Activated CD4-positive, alpha-beta T cell treated with anti-CD3 and anti-CD28 coated beads for 36 hours (primary cell): ENCODE measurements around the gene FAM240B. TPM values are rescaled to one million over a fixed set of nuclear protein-coding genes. Genes with fewer than 3 reads are reported as not detected.

Experiments
- ATAC-seq: fragments of 200-7000 bp; cut with Tn5 transposase; one replicate; pipeline ENCODE4 v1.10.0; 2021; ENCODE audit warnings: mild to moderate bottlenecking, moderate library complexity
- CTCF ChIA-PET: fragments of 350-600 bp; sonication (Branson Sonifier 250); formaldehyde crosslinking; loops from one replicate; lab custom pipeline; 2021; ENCODE audit warnings: antibody characterized with exemption; lab: Charles Lee
- POLR2A ChIA-PET: fragments of 350-600 bp; sonication (Branson Sonifier 250); formaldehyde crosslinking; loops from one replicate; lab custom pipeline; 2021; ENCODE audit warnings: antibody characterized with exemption, inconsistent platforms; lab: Charles Lee
- DNase-seq: peaks from one replicate; pipeline ENCODE4 v3.0.0-alpha.2; 2020
- H3K27ac Mint-ChIP-seq: one replicate; pipeline ENCODE4 v1.8.0; 2021; ENCODE audit warnings: mixed read lengths
- H3K27me3 Mint-ChIP-seq: one replicate; pipeline ENCODE4 v1.8.0; 2021; ENCODE audit warnings: mixed read lengths
- H3K36me3 Mint-ChIP-seq: one replicate; pipeline ENCODE4 v1.8.0; 2021; ENCODE audit warnings: low read depth, mixed read lengths
- H3K4me1 Mint-ChIP-seq: one replicate; pipeline ENCODE4 v1.8.0; 2021; ENCODE audit warnings: mixed read lengths
- H3K4me3 Mint-ChIP-seq: one replicate; pipeline ENCODE4 v1.8.0; 2021; ENCODE audit warnings: mild to moderate bottlenecking, moderate library complexity, mixed read lengths
- H3K9me3 Mint-ChIP-seq: one replicate; pipeline ENCODE4 v1.8.0; 2021; ENCODE audit warnings: low read depth, mixed read lengths
- intact Hi-C, 2 experiments: fragments of 100-400 bp; cut with DNase I in 1 of 2; cut with micrococcal nuclease in 1 of 2; formaldehyde crosslinking; loops; one replicate each; pipeline versions ENCODE4 v1.14.2 to v1.15.1; 2022 to 2024; cut with DNase I, micrococcal nuclease
- total RNA-seq, 2 experiments: library from RNA; stranded (reverse); gene quantifications; one replicate each; pipeline ENCODE4 v1.2.3, GENCODE V29; 2021

The FAM240B gene
- total RNA-seq, 2 experiments from 2014 or later, result not detected

DNA sequence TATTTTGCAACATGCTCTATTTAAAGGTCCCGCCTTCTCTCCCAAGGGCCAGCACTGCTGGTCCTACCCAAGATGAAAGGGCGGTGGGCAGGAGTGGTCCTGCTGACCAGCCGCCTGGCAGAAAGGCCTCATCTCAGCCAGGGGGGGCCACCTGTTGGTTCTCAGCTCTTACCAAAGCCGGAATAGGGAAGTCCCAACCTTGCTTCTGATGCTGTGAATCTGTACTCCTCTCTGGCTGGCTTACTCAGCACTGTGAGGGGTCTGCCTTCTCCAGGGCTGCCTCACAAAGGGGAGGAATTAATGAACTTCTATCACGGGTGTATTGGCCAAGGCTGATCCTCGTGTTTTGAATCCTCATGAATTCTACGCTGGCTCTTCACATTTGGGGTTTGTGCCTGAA lies 13.6 kb upstream of the FAM240B start:
- POLR2A ChIA-PET, result no interaction called here
- CTCF ChIA-PET, result no interaction called here
- H3K4me3 Mint-ChIP-seq, result no peak overlapping the region
- no peaks in the 10 kb centered on the region for H3K4me1 Mint-ChIP-seq
- no peak overlapping the region for H3K27ac Mint-ChIP-seq
- ATAC-seq, result no peak
- DNase-seq, result no peak
- no peaks in the 10 kb centered on the region for H3K9me3 Mint-ChIP-seq
- H3K27me3 Mint-ChIP-seq, result no peaks in the 10 kb centered on the region
- no peaks in the 10 kb centered on the region for H3K36me3 Mint-ChIP-seq
- intact Hi-C loops, result loop anchor here in 1 of 2 experiments (5.0 kb wide), 1 partner anchor 36 kb away; no protein-coding TSS in a partner anchor

DNA sequence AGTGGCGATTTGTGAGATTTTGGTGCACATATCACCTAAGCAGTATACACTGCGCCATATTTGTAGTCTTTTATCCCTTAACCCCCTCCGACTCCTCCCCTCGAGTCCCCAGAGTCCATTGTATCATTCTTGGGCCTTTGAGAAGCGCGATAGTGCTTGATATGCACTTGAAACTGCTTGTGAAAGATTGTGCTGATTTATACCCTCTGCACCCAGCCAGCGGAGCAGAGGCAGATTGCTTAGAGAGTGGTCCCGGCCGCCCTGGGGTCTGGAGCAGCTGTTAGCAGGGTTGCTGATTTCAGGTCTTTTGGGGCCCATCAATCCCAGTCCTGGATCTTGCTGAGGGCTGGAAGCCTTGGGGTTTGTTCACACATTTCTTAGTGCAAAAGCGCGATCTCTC lies 13.0 kb upstream of the FAM240B start:
- Mint-ChIP-seq H3K36me3 (no peaks in the 10 kb centered on the region), H3K4me1 (no peaks in the 10 kb centered on the region), H3K27ac (no peak overlapping the region), H3K9me3 (no peaks in the 10 kb centered on the region), H3K27me3 (peaks cover 1% of the 10 kb centered on the region), H3K4me3 (no peak overlapping the region)
- DNase-seq, result no peak
- POLR2A ChIA-PET, result no interaction called here
- ATAC-seq, result no peak
- intact Hi-C loops, result loop anchor here in 1 of 2 experiments (5.0 kb wide), 1 partner anchor 36 kb away; no protein-coding TSS in a partner anchor
- CTCF ChIA-PET, result no interaction called here

DNA sequence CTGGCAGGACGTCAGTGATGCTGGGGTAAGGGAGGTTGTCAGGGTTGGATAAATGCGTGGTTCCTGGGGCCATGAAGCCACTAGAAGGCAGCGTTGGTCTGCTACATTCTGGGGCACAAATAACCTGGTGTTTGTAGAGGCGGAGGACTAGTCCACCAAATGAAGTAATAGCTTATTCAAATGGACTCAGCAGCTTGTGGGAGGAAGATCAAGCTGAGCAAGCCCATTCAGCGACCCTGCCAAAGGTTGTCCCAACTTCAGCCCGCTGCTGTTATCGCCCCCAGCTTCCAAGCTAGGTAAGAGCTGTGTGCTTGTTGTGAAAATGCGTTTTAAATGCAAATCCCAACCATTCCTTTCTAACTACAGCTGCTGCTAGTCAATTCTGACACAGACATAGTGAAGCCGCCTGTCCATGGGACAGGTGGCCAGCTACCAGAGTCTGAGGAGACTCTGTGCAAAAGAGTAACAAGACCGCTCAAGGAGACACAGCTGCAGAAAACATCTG lies 7.6 kb upstream of the FAM240B start:
- DNase-seq (no peak), ATAC-seq (no peak)
- Mint-ChIP-seq H3K4me1 (no peaks in the 10 kb centered on the region), H3K36me3 (no peaks in the 10 kb centered on the region), H3K9me3 (no peaks in the 10 kb centered on the region), H3K4me3 (no peak overlapping the region), H3K27me3 (peaks cover 4% of the 10 kb centered on the region), H3K27ac (no peak overlapping the region)
- intact Hi-C loops, result no loop called here
- ChIA-PET CTCF (interaction anchor here (0.8 kb wide), 1 partner anchor 9 kb away, joined by 3 read pairs; no protein-coding TSS in a partner anchor), POLR2A (no interaction called here)

- intact Hi-C loops, result no loop called here
Observed at GRCh38 chr9:38724754-38725153, 4.8 kb upstream of the FAM240B start.

DNA sequence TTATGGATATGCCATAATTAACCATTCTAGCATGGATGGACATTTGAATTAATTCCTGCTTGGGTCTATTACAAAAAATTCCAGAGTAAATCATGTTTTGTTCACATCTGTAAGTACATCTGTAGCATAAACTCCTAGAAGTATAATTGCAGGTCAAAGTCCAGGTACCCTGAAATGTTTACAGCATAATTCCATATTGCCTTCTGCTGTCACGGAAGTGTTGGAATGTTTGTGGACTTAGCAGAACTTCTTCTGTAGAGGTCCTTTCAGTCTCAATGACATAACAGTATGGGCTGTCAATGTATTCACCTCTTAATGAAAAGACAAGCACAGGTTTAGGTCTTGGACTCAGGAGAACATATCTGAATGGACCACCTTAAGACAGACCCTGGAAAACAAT lies 1.8 kb downstream of the FAM240B start:
- Mint-ChIP-seq H3K27me3 (peaks cover 15% of the 10 kb centered on the region), H3K4me1 (no peaks in the 10 kb centered on the region), H3K4me3 (no peak overlapping the region), H3K27ac (no peak overlapping the region), H3K36me3 (no peaks in the 10 kb centered on the region), H3K9me3 (no peaks in the 10 kb centered on the region)
- intact Hi-C loops, result loop anchor here in 1 of 2 experiments (2.0 kb wide), 1 partner anchor 43 kb away; no protein-coding TSS in a partner anchor
- POLR2A ChIA-PET, result no interaction called here
- CTCF ChIA-PET, result no interaction called here
- ATAC-seq, result no peak
- no peak for DNase-seq

More at GRCh38 chr9:38724754-38725153, 4.8 kb upstream of the FAM240B start:
- no peak for ATAC-seq
- H3K9me3 Mint-ChIP-seq, result no peaks in the 10 kb centered on the region
- no peak overlapping the region for H3K4me3 Mint-ChIP-seq
- ChIA-PET POLR2A (no interaction called here), CTCF (no interaction called here)
- DNase-seq, result no peak
- peaks cover 6% of the 10 kb centered on the region for H3K27me3 Mint-ChIP-seq
- H3K4me1 Mint-ChIP-seq, result no peaks in the 10 kb centered on the region
- no peak overlapping the region for H3K27ac Mint-ChIP-seq
- no peaks in the 10 kb centered on the region for H3K36me3 Mint-ChIP-seq

DNA sequence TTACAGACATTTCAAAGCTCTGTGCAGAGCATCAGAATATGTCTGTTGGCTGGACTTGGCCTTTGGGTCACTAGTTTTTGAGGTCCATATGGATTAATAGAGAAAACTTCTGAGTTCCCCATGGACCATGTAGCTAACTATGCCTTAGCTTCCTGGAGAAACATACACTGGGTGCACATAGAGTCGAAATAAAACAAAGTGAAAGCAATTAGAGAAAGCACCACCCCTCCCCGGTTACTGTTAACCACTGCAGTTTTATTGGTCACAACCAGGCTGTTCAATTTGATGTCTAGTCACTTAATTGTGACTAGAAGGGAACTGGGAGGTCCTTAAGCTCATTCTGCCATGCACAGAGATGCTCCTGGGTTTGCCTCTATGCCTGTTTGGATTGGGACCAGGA lies 4.2 kb downstream of the FAM240B start:
- Mint-ChIP-seq H3K27me3 (peaks cover 22% of the 10 kb centered on the region), H3K27ac (no peak overlapping the region), H3K4me3 (no peak overlapping the region), H3K36me3 (no peaks in the 10 kb centered on the region), H3K4me1 (no peaks in the 10 kb centered on the region), H3K9me3 (no peaks in the 10 kb centered on the region)
- intact Hi-C loops, result no loop called here
- DNase-seq, result no peak
- ChIA-PET CTCF (interaction anchor here (1.1 kb wide), 1 partner anchor 8 kb away, joined by 3 read pairs; no protein-coding TSS in a partner anchor), POLR2A (no interaction called here)
- no peak for ATAC-seq

- intact Hi-C loops, result no loop called here
- Mint-ChIP-seq H3K4me1 (no peaks in the 10 kb centered on the region), H3K9me3 (no peaks in the 10 kb centered on the region), H3K27me3 (peaks cover 13% of the 10 kb centered on the region), H3K4me3 (no peak overlapping the region), H3K36me3 (no peaks in the 10 kb centered on the region), H3K27ac (no peak overlapping the region)
- CTCF ChIA-PET, result no interaction called here
- ATAC-seq (no peak), DNase-seq (no peak)
- POLR2A ChIA-PET, result no interaction called here
Observed at GRCh38 chr9:38713426-38713825, 6.5 kb downstream of the FAM240B start.

GRCh38 chr9:38708759-38709158 lies 11.2 kb downstream of the FAM240B start:
- Mint-ChIP-seq H3K27ac (no peak overlapping the region), H3K4me3 (no peak overlapping the region), H3K36me3 (no peaks in the 10 kb centered on the region), H3K27me3 (peaks cover 11% of the 10 kb centered on the region), H3K9me3 (no peaks in the 10 kb centered on the region), H3K4me1 (no peaks in the 10 kb centered on the region)
- intact Hi-C loops, result no loop called here
- ATAC-seq, result no peak
- ChIA-PET CTCF (no interaction called here), POLR2A (no interaction called here)
- DNase-seq, result no peak

GRCh38 chr9:38707885-38708637 lies 11.9 kb downstream of the FAM240B start:
- no peak for ATAC-seq
- intact Hi-C loops, result no loop called here
- no peak overlapping the region for H3K27ac Mint-ChIP-seq

GRCh38 chr9:38706493-38706892 lies 13.4 kb downstream of the FAM240B start:
- no peak overlapping the region for H3K4me3 Mint-ChIP-seq
- no peaks in the 10 kb centered on the region for H3K36me3 Mint-ChIP-seq
- ChIA-PET POLR2A (no interaction called here), CTCF (no interaction called here)
- ATAC-seq, result no peak
- no peak overlapping the region for H3K27ac Mint-ChIP-seq
- intact Hi-C loops, result no loop called here
- H3K4me1 Mint-ChIP-seq, result no peaks in the 10 kb centered on the region
- no peak for DNase-seq
- peaks cover 8% of the 10 kb centered on the region for H3K27me3 Mint-ChIP-seq
- no peaks in the 10 kb centered on the region for H3K9me3 Mint-ChIP-seq

More at GRCh38 chr9:38707885-38708637, 11.9 kb downstream of the FAM240B start:
- H3K4me3 Mint-ChIP-seq, result no peak overlapping the region
- peaks cover 12% of the 10 kb centered on the region for H3K27me3 Mint-ChIP-seq
- CTCF ChIA-PET, result interaction anchor here (0.9 kb wide), 1 partner anchor 8 kb away, joined by 3 read pairs; no protein-coding TSS in a partner anchor
- DNase-seq, result no peak
- POLR2A ChIA-PET, result no interaction called here
- no peaks in the 10 kb centered on the region for H3K36me3 Mint-ChIP-seq
- no peaks in the 10 kb centered on the region for H3K9me3 Mint-ChIP-seq
- no peaks in the 10 kb centered on the region for H3K4me1 Mint-ChIP-seq

- intact Hi-C loops, result no loop called here
- POLR2A ChIA-PET, result no interaction called here
- CTCF ChIA-PET, result no interaction called here
- Mint-ChIP-seq H3K4me3 (no peak overlapping the region), H3K27me3 (peaks cover 5% of the 10 kb centered on the region), H3K27ac (no peak overlapping the region), H3K4me1 (no peaks in the 10 kb centered on the region), H3K36me3 (no peaks in the 10 kb centered on the region), H3K9me3 (no peaks in the 10 kb centered on the region)
- no peak for ATAC-seq
- DNase-seq, result no peak
Observed at GRCh38 chr9:38705917-38706316, 14.0 kb downstream of the FAM240B start.

DNA sequence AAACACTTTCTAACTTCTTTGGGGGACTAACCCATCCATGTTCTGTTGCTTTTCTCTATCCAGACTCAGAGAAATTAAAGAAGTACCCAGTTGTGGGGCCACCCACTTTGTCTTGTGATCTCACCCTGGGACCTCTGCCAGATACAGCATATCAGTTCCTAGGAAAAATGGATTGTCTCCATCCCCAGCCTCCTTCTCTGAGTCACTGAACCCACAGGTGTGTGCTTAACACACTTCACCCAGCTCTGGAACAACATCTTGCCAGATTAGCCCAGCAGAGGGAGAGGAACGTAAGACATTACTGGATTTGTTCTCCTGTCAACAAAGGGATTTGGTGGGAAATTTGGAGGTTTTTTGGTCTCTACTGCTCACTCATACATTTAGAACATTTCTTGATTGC lies 19.2 kb downstream of the FAM240B start:
- Mint-ChIP-seq H3K4me3 (no peak overlapping the region), H3K4me1 (no peaks in the 10 kb centered on the region), H3K36me3 (no peaks in the 10 kb centered on the region), H3K27me3 (peaks cover 3% of the 10 kb centered on the region), H3K27ac (no peak overlapping the region), H3K9me3 (no peaks in the 10 kb centered on the region)
- ATAC-seq (no peak), DNase-seq (no peak)
- ChIA-PET CTCF (no interaction called here), POLR2A (no interaction called here)
- intact Hi-C loops, result no loop called here
